Left ventricle myocardium inferior (tissue), 1 donor: Measurements from ENCODE around the gene IQSEC2. TPM values are rescaled to one million over a fixed set of nuclear protein-coding genes. Genes with fewer than 3 reads are reported as not detected.

Experiments
- DNase-seq: peaks from one replicate; pipeline ENCODE4 v3.0.0-alpha.2; 2020
- H3K27ac ChIP-seq: fragments of 200-600 bp; replicated peaks from 2 replicates; pipeline ENCODE4 v1.8.0; 2021
- H3K27me3 ChIP-seq: fragments of 200-600 bp; 2 replicates; pipeline ENCODE4 v1.8.0; 2021; ENCODE audit warnings: low read depth
- H3K36me3 ChIP-seq: fragments of 200-600 bp; 2 replicates; pipeline ENCODE4 v1.8.0; 2021
- H3K4me1 ChIP-seq: fragments of 200-600 bp; 2 replicates; pipeline ENCODE4 v1.8.0; 2021
- H3K4me3 ChIP-seq: fragments of 200-600 bp; 2 replicates; pipeline ENCODE4 v1.8.0; 2021; ENCODE audit warnings: mild to moderate bottlenecking, moderate library complexity
- H3K9me3 ChIP-seq: fragments of 200-600 bp; replicated peaks from 2 replicates; pipeline ENCODE4 v1.8.0; 2021
- intact Hi-C: fragments of 100-400 bp; cut with micrococcal nuclease; formaldehyde crosslinking; loops from one replicate; pipeline ENCODE4 v1.11.0; 2022
- total RNA-seq: library from RNA; stranded (reverse); fragmentation: NEBNext Ultra II Directional; extraction: Animal tissue kit (Norgen Biotek cat#: 25700); gene quantifications from one replicate; pipeline ENCODE4 v1.2.1, GENCODE V29; 2021
- TF ChIP-seq, protein P1 (sequence below): fragments of 200-600 bp; IDR thresholded peaks from 2 replicates; pipeline ENCODE4 v1.8.0; 2021; ENCODE audit warnings: antibody characterized with exemption, mild to moderate bottlenecking, borderline replicate concordance
- donor health status: DM: no; HTN: yes; CAD: no; lungs with severe emphysema.

Gene IQSEC2
- total RNA-seq, 1 donor from 2014 or later, result 17.1 TPM

DNA sequence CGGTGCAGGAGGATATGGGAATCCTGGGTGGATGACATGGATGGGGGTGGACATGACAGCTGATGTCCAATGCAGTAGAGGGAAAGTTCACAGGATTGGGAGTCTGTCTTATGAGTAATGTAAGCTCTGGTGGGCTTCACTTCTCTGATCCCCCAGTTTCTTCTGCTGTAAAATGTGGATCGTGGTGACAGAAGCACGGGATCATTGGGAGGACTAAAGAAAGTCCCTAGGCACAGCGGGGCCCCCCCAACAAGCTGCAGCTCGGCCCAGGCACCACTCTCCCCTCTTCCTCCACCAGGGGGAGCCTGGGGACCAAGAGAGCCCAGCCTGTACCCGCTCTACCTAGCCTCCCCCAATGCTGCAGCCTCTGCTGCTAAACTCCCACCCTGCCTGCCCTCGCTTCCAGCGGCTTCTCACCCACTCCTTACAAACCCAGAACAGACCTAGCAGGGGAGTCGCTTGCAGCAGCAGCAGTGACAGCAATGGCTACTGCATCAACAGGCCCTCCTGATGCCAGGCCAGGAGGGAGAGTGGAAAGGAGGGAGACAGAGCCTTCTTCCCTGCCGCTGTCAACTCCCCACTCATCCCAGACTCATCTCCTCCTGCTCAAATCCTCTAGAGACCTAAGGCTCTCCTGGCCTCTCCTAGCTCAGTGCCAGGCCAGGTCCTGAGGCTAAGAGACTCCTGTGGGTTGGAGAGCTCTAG is 36.1 kb upstream of the IQSEC2 start:
- H3K27me3 ChIP-seq, result peaks cover 8% of the 10 kb centered on the region
- intact Hi-C loops, result no loop called here
- DNase-seq, result peak; percentile 55

DNA sequence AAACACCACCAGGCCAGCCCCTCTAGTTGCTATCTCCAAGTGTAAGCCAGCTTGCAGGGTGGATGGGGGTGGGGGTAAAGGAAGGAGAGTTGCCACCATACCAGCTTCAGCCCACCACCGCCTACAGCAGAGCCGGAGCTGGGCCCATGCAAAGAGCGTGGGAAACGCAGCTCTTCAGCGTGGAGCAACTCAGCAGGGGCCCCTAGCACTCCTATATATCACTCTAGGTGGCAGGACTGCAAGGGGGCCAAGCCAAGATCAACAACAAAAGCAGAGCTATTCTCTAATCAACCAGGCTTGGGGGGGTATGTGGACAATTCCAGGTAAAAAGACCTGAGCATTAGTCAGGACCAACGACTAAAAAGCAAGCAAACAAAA is 35.5 kb upstream of the IQSEC2 start:
- peaks cover 8% of the 10 kb centered on the region for H3K27me3 ChIP-seq
- no peak overlapping the region for H3K4me3 ChIP-seq
- DNase-seq, result no peak
- intact Hi-C loops, result no loop called here
- no peaks in the 10 kb centered on the region for H3K36me3 ChIP-seq
- H3K4me1 ChIP-seq, result peaks cover 11% of the 10 kb centered on the region
- H3K27ac ChIP-seq, result no peak overlapping the region
- H3K9me3 ChIP-seq, result no peaks in the 10 kb centered on the region
- TF ChIP-seq, protein P1, sequence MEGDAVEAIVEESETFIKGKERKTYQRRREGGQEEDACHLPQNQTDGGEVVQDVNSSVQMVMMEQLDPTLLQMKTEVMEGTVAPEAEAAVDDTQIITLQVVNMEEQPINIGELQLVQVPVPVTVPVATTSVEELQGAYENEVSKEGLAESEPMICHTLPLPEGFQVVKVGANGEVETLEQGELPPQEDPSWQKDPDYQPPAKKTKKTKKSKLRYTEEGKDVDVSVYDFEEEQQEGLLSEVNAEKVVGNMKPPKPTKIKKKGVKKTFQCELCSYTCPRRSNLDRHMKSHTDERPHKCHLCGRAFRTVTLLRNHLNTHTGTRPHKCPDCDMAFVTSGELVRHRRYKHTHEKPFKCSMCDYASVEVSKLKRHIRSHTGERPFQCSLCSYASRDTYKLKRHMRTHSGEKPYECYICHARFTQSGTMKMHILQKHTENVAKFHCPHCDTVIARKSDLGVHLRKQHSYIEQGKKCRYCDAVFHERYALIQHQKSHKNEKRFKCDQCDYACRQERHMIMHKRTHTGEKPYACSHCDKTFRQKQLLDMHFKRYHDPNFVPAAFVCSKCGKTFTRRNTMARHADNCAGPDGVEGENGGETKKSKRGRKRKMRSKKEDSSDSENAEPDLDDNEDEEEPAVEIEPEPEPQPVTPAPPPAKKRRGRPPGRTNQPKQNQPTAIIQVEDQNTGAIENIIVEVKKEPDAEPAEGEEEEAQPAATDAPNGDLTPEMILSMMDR, result no peak

More for the DNA sequence above, 36.1 kb upstream of the IQSEC2 start:
- Histone ChIP-seq H3K27ac (no peak overlapping the region), H3K4me1 (peaks cover 11% of the 10 kb centered on the region), H3K9me3 (no peaks in the 10 kb centered on the region), H3K36me3 (no peaks in the 10 kb centered on the region), H3K4me3 (no peak overlapping the region)
- TF ChIP-seq, protein P1, result peak; percentile 77

DNA sequence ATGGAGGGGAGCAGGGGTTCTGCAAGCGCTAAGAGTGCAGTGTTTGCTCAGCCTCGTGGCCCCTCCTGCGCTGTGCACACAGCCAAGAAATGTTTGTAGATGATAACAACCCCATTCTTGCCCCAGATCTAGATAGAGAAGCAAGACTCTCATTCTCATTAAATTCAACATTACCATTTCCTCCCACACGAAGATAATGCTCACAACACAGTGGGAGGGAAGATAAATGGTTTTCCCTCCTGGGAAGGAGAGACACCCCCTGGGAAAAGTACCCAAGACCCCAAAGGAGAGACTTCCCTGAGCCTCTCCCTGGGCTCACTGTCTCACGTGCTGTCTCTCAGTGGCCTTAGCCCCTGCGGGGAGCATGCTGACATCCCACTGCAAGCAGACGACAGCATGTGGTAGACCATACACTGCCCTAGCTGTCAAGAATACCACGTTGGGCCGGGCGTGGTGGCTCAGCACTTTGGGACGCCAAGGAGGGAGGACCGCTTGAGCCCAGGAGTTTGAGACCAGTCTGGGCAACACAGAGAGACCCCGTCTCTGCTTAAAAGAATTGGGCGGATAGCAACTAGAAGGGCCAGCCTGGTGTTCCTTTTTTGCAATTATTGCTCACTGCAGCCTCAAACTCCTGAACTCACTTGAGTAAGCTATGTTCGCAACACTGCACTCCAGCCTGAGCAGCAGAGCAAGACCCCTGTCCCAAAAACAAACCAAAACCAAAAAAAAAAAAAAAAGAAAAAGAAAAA is 34.9 kb upstream of the IQSEC2 start:
- Histone ChIP-seq H3K9me3 (no peaks in the 10 kb centered on the region), H3K4me1 (peaks cover 11% of the 10 kb centered on the region), H3K4me3 (no peak overlapping the region), H3K27me3 (peaks cover 8% of the 10 kb centered on the region), H3K36me3 (no peaks in the 10 kb centered on the region), H3K27ac (no peak overlapping the region)
- DNase-seq, result no peak
- TF ChIP-seq, protein P1, result no peak
- intact Hi-C loops, result no loop called here

GRCh38 chrX:53313728-53314105 is 32.3 kb upstream of the IQSEC2 start:
- H3K9me3 ChIP-seq, result no peaks in the 10 kb centered on the region
- H3K4me1 ChIP-seq, result peaks cover 3% of the 10 kb centered on the region
- H3K4me3 ChIP-seq, result no peak overlapping the region
- DNase-seq, result no peak
- H3K27ac ChIP-seq, result no peak overlapping the region
- TF ChIP-seq, protein P1, result no peak
- intact Hi-C loops, result no loop called here
- no peaks in the 10 kb centered on the region for H3K36me3 ChIP-seq
- peaks cover 7% of the 10 kb centered on the region for H3K27me3 ChIP-seq

DNA sequence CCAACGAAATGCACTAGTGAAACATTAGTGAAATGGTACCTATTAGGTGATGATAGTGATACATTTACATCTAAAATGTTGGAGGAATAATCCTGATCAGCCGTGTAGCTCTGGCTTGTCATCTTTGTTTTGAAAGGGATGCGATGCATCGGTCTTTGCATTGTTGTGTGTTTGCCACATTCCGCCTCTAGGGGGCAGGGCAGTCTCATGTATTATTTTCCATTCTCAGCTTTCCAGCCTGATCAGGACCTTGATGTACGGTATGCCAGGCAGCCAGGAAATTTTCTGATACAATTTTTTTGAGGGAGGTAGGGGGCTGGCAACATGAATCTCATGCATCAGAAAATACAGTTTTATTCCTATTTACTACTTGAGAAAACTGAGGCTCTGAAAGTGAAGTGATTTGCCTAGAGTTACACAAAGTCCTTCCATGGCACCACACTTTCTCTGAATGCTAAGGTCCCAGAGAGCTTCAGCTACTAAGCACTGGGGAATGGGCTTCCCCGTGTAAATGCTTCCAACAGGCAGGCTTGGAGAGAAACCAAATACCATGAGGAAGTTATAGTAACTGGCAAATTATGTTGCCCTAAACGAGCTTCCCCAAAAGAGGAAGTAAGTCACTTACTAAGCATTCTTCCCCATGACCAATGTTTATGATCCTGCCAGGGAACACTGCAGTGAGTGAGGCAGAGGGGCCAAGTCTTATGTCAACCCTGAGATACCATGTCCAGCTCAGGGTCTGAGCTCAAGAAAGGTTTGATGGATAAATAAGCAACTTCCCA is 31.8 kb upstream of the IQSEC2 start:
- intact Hi-C loops, result no loop called here
- H3K27ac ChIP-seq, result no peak overlapping the region
- H3K4me3 ChIP-seq, result no peak overlapping the region
- H3K4me1 ChIP-seq, result peaks cover 3% of the 10 kb centered on the region
- H3K27me3 ChIP-seq, result peaks cover under 1% of the 10 kb centered on the region
- H3K36me3 ChIP-seq, result no peaks in the 10 kb centered on the region
- H3K9me3 ChIP-seq, result no peaks in the 10 kb centered on the region
- DNase-seq, result peak; percentile 39
- TF ChIP-seq, protein P1, result peak; percentile 71
